ENCODE data around the gene PEBP1.
"Not testable (repeated sequence)": the region's sequence is repeated elsewhere in the genome, so short reads cannot be mapped to it uniquely, and the experiment has no call there.

PEBP1 gene

GRCh38 chr12:118129436-118129835, 6.5 kb upstream of the PEBP1 start:
- not testable (repeated sequence) for DNase-seq

DNA sequence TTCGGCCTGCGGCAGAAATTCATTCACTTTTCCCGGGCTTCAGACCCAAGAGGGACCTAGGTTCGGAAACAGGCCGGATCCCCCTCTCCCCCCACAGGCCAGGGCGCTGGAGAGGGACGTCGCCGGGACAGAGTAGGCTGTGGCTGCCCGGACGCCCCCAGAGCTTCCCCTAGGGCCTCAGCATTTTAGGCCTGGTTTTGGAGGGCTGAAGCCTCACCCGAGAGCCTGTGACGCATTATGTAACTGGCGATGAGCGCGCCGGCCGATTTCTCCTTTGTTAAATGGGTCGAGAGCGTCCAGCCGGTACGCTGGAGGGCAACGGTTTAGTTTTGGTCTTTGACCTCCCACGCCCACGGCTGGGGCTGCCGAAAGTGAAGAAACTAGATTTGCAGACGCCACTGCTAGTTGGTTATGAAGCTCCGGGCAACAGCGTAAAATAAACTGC, 657 bp downstream of the PEBP1 start:
- peak in 37 of 51 donors; percentile 5 to 57 (median 35) for DNase-seq

GRCh38 chr12:118137148-118137678, 1.3 kb downstream of the PEBP1 start:
- DNase-seq = peak in 2 of 51 donors; percentile 22 to 54

DNA sequence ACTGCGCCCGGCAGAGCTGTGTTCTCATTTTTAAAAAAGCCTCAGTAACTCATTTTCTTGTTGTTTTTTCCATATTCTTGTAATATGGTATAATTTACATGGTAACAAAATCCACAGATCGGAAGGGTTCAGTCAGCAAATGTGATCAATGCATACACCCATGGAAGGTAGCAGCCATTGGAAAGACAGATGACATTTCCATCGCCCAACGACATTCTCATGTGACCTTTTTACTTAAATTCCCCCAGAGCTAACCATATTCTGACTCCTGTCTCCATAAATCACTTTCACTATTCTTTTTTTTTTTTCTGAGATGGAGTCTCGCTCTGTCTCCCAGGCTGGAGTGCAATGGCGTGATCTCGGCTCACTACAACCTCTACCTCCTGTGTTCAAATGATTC, 4.9 kb downstream of the PEBP1 start:
- no peak for DNase-seq

DNA sequence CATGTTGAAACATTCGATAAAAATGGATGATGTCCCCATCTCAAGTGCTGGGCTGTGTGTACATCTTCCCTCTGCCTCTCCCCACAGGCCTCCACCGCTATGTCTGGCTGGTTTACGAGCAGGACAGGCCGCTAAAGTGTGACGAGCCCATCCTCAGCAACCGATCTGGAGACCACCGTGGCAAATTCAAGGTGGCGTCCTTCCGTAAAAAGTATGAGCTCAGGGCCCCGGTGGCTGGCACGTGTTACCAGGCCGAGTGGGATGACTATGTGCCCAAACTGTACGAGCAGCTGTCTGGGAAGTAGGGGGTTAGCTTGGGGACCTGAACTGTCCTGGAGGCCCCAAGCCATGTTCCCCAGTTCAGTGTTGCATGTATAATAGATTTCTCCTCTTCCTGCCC, 8.6 kb downstream of the PEBP1 start:
- DNase-seq = no peak

- DNase-seq = no peak
Observed at GRCh38 chr12:118145113-118145797, 9.3 kb downstream of the PEBP1 start.

GRCh38 chr12:118145798-118146156, 9.9 kb downstream of the PEBP1 start:
- no peak for DNase-seq

DNA sequence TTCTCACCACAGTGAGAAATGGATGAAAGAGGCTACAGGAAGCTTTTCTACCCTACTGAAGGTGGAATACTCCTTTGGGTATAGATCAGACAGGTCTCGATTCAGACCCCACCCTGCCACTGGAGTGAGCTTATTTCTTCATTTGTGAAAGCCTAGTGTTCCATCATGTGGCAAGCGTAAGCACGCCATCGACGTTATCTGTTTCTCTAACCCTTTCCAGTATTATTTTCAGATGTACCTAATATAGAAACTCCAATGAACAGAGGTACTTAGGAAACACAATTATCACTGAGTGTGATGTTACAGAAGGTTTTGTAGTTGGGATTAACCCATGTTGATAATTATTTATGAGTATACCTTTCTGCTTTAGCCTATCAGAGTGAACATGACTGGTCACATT, 12.4 kb downstream of the PEBP1 start:
- DNase-seq = no peak

- peak in 3 of 51 donors; percentile 6 to 15 (median 11) for DNase-seq
Observed at GRCh38 chr12:118150625-118151024, 14.7 kb downstream of the PEBP1 start.

GRCh38 chr12:118151755-118152154, 15.8 kb downstream of the PEBP1 start:
- no peak for DNase-seq

GRCh38 chr12:118160536-118160935, 24.6 kb downstream of the PEBP1 start:
- peak in 1 of 51 donors; percentile 23 for DNase-seq

GRCh38 chr12:118164798-118165486, 29.0 kb downstream of the PEBP1 start:
- peak in 8 of 51 donors; percentile 9 to 20 (median 15) for DNase-seq

GRCh38 chr12:118166946-118167345, 31.0 kb downstream of the PEBP1 start:
- no peak for DNase-seq

- DNase-seq = no peak
Observed at GRCh38 chr12:118175823-118176447, 40.0 kb downstream of the PEBP1 start.

DNA sequence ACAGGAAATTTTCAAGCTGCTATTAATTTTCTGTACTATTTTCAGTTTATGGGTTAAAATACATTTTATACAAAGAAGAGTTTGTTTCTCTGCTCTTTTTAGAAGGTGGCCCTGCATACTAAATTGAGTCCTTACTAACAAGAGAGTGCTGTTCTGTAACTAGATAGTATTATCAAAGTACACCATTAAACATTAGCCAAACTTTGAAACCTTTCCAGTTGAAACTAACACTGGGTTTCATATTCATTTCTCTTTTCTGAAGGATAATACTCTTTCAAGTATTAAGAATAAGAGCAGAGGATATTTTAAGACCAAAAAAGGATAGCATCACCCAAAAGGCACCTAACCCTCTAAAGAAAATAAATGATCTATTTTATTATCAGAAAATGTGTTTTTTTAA, 47.2 kb downstream of the PEBP1 start:
- DNase-seq = no peak

DNA sequence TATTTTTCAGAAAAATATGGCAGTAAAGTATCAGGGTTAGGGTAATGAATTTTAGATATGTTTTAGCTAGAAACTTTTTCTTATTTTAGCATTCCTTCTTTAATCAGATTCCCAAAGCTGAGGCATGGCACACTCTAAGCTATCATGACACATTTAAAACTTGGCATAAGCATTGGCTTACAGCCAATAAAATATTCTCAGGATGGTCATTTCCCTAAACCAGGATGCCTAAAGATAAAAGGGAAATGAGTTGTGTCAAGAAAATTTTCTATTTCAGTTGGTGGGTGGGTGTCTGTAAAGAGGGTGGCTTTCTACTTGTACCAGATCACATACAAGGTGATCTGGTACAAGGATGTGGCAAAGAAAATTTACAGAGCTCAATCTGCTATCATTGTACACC, 47.8 kb downstream of the PEBP1 start:
- no peak for DNase-seq

DNA sequence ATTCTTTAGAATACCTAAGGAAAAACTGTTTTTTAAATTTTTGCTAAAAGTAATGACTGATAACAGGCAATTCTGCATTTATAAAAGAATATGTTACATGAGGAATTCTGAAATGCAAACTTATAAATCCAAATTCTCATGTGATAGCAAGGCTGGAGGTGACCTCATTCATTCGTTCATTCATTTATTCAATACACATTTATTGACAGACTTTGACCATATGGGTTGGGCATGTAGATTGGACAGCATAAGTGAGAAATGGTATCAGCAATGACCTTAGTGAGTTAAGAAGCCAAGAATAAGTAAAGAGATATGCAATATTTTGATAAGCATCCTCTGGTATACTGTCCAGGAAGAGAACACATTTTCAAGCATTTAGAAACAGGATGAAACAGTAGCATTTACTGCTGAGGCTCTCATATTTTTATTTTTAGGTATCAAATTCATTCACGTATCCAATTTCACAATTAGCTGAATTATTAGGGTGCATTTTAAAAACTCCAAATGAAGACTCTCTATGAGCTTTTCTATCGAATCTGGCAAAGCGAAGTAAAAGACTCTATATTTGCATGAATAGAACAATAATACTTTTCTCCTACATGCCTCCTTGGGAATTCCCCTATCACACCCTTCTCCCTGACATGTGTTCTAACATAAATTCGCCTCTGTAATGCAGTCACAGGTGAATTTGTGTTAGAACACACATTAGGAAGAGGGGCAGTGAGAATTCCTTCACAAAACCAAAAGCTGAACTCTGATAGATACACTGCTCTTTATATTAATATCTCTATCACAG, 49.9 kb downstream of the PEBP1 start:
- DNase-seq = no peak

GRCh38 chr12:118187751-118188435, 52.0 kb downstream of the PEBP1 start:
- DNase-seq = peak in 5 of 51 donors; percentile 2 to 56 (median 30)

DNA sequence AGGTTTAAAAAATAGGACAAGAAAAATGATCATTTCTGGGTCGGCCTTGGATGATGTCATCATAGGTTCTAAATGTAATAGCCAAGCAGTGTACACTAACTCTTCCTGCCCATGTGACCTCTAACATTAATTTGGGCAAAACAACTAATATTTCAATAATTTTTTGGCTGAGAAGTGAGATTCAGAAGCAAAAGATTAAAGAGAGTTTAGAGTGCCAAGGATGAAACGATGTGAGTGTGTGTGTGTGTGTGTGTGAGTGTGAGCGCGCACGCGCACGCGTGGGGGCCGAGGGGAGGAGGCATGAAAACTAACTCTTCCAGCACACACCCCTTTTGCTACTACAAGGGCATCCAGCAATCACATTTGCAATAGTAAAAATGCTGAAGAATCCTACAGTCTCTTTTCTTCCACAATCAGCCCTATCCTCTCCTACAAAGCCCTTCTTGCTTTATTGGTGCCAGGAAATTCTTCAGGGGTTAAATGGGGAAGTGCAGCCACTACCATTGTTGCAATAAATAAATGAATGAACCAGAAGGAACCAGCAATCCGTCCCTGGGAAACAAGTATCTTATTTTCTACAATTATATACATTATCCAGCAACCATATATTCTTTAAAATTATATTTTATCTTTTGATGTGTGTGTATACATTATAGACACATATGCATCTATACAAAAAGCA, 52.9 kb downstream of the PEBP1 start:
- peak in 45 of 51 donors; percentile 2 to 85 (median 32) for DNase-seq

GRCh38 chr12:118189741-118190191, 53.8 kb downstream of the PEBP1 start:
- DNase-seq = peak in 45 of 51 donors; percentile 8 to 93 (median 44)
